IPS-18c (cell line): ENCODE results near the gene TCIRG1.
"Not testable (repeated sequence)": the region's sequence is repeated elsewhere in the genome, so short reads cannot be mapped to it uniquely, and the experiment has no call there.

Experiments
- H3K4me3 ChIP-seq: 2 replicates; pipeline ENCODE4 v1.7.0; 2013; ENCODE audit warnings: low read depth, mild to moderate bottlenecking, low read length, moderate library complexity; ENCODE audit not compliant: insufficient read depth
- H3K9me3 ChIP-seq: one replicate; pipeline ENCODE4 v1.6.1; 2013; ENCODE audit warnings: mild to moderate bottlenecking, low read length, moderate library complexity; ENCODE audit not compliant: control insufficient read depth, insufficient read depth

TCIRG1 gene

DNA sequence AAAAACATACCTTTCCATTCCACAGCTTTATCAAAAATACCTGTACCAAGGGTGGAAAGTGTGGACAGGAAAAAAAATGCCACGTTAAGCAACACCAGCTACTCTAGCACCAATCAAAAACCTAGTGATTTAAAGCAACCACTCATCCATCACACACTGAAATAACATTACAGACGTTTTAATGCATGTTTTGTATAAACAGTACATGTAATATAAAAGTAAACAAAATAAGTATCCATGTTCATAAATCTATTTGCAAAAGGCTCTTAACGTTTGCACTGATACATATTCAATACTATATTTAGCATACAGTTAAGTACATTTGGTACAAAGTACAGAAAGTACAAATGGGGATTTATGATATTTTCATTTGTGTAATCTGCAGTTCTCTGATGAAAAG, 43.7 kb downstream of the TCIRG1 start:
- no peak overlapping the region for H3K4me3 ChIP-seq
- H3K9me3 ChIP-seq, result peaks cover 2% of the 10 kb centered on the region

DNA sequence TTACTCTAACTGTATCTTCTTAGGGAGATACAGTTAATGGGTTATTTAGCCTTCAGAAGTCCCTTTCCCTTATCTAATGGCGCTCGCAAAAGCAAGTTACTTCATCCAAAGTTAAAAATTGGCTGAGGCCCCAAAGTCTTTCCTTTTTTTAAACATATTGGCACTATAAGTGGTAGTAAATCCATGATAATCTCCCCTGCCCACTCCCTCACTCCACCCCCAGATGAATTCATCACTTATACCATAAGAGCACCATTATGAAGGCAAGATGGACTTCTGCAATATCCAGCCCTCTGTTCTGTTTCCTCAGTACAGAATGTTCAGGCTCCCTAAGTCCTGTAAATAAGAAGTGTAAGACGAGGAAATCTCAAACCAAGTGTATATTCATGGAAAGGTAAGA, 44.7 kb downstream of the TCIRG1 start:
- H3K9me3 ChIP-seq, result peaks cover 2% of the 10 kb centered on the region

DNA sequence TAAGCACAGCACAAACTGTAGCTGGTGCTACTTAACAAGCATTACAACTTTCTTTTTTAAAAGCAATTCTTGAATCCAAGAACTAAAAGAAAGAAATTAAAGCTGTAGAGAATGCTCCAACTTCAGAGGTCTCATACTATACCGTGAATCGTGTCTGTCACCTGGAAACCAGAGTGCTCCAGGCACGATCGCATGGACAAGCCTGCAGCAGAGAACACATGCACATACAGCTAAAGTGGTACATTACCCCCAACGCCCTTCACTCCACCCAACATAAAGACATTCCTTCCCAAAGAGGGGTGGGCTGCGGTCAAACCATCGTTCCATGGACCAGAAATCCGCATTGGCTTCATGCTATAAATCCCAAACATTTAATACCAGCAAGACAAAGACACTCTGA, 50.9 kb downstream of the TCIRG1 start:
- Histone ChIP-seq H3K9me3 (no peaks in the 10 kb centered on the region), H3K4me3 (no peak overlapping the region)

More for the DNA sequence above, 44.7 kb downstream of the TCIRG1 start:
- no peak overlapping the region for H3K4me3 ChIP-seq

DNA sequence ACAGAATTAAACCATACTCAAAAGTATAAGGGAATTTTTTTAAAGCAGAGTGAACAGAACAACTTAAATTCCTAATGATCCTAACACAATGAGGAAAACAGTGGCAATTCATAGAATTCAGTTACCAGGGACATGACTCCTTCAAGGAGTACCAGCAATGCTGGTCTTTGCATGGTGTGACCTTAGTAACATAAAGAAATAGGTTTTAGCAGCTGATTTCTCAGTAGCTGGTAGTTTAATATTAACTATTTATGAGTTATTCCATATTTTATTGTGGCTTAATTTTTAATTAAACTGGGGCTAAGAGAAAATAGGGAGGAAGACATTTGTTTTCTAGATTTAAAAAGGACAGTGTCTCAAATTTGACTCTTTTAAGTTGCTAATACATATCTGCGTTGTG, 51.5 kb downstream of the TCIRG1 start:
- Histone ChIP-seq H3K9me3 (no peaks in the 10 kb centered on the region), H3K4me3 (no peak overlapping the region)

DNA sequence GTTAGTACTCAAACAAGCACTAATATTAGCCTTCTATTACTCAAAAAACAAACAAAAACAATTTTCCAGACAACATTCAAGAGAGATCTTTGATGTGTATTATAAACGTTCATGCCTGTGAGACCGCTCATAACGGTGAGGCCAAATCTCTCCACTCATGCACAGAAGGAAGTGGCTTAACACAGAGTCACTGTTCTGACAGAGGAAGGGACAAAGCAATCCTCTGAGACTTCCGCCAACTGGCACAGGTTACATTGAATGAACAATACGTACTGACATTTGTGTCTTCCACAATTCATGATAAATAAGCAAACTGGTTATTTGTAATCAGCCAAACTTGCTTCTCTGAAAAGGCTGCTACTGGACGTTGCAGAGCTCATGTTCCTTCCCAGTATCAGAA, 51.9 kb downstream of the TCIRG1 start:
- Histone ChIP-seq H3K4me3 (no peak overlapping the region), H3K9me3 (no peaks in the 10 kb centered on the region)

DNA sequence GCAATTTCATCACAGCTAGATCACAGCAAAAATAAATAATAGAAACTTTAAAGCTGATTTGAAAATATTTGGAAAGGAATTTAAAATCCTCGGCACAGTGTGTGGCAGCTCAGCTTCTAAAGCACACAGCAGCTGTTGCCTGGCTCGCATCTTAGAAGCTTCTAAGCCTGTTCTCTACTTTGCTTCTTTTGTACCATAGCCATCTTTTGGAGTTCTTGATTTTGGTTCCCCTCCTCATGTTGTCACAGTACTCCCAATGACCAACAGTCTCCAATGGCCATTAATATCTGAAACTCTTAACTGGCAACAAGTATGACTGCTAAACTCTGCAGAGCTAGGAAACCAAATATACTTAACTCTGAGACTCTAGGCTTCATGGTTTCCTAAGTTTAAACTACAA, 53.6 kb downstream of the TCIRG1 start:
- Histone ChIP-seq H3K9me3 (no peaks in the 10 kb centered on the region), H3K4me3 (no peak overlapping the region)

DNA sequence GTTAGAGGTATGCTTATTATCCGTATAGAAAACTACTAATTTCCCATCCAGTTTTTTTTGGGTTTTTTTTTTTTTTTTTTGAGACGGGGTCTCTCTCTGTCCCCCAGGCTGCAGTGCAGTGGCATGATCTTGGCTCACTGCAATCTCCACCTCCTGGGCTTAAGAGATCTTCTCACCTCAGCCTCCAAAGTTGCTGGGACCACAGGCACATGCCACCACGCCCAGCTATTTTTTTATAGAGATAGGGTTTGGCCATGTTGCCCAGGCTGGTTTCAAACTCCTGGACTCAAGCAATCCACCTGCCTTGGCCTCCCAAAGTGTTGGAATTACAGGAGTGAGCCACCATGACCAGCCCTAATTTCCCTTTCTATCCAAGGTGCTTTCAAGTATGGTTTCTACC, 54.1 kb downstream of the TCIRG1 start:
- H3K4me3 ChIP-seq, H3K9me3 ChIP-seq: not testable (repeated sequence)

DNA sequence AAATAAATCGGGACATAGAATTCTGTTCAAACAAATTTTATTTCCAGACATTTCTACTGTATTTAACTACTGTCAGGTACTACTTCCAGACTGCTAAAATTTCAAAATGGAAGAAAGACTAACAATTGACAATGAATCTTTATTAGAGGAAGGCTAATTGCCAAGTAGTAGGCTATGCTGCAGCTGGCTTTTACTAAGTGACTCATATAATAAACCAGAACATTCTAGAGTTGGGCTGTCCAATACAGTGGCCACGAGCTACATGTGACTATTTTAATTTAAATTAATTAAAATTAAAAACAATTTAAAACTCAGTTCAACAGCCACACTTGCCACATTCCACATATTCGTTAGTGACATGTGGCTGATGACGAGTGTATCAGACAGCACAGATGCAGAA, 54.7 kb downstream of the TCIRG1 start:
- no peaks in the 10 kb centered on the region for H3K9me3 ChIP-seq
- H3K4me3 ChIP-seq, result no peak overlapping the region

DNA sequence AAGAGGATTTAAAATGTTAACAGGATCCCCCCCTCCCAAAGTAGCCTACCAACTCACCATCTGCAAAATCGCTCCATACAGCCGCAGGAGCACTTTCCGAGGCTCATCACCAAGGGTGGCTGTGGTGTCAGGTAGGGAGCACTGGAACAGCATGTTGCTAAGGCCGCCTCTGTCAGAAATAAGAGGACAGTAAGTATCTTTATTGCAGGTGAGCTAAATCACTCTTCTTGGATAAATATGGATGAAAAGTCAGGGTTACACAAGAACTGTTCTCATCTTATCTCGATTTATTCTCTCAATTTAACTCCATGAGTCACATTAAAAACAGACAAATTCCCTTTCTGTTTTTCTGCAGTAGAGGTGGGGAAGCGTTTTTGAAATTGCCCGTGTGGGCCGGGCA, 58.1 kb downstream of the TCIRG1 start:
- no peak overlapping the region for H3K4me3 ChIP-seq
- H3K9me3 ChIP-seq, result no peaks in the 10 kb centered on the region

DNA sequence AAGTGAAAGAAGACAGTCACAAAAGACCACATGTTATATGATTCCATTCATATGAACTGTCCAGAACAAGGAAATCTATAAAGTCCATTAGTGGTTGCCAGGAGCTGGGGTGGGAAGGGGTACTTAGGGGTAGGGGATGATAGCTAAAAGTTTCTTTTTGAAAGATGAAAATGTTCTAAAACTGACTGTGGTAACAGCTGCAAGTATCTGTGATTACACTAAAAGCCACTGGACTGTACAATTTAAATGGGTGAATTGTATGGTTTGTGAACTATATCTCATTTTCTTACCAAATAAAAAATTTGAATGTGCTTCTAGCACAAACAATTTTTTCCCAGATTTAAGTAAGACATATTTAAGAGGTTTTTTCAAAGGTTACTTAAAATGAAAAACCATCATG, 60.2 kb downstream of the TCIRG1 start:
- Histone ChIP-seq H3K9me3 (peaks cover 2% of the 10 kb centered on the region), H3K4me3 (no peak overlapping the region)

DNA sequence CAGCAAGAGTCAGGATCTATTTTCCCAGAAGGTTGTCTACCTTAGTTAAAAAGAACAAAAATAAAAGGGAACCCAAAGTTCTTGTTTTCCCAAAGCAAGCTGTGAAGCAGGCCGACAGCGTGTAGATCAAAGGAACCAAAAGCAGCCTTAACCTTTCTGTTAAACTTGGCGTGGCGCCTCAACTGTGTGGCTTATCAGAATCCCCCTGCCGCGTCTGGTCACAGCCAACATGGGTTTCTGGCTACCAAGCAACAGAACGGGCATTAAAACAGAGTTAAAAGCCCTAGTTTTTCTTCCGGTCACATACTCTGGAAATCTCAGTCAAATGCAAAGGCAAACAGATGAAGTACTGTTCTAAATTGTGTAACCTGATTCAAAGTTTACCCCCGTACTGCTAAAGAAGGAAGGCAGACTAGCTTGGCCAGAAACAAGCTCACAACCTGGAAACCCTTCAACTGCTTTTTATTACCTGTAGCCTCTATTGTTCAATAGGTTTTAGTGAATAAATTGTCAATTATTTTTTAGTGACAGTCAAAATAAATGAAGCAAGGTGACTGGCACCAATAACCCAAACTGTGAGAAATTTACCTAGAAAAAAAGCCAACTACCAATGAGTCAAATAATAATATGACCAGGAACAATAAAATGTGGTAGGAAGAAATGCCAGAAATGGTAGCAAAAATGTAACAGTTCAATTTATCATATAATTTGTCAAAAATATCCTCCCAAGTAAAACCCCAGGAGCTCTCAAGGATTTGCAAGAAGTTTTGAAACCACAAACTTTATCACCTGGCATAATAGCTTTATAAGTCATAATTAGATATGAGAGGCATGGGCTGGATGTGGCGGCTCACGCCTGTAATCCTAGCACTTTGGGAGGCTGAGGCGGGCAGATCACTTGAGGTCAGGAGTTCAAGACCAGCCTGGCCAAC, 60.9 kb downstream of the TCIRG1 start:
- no peak overlapping the region for H3K4me3 ChIP-seq
- peaks cover 2% of the 10 kb centered on the region for H3K9me3 ChIP-seq
